Measurements from ENCODE around the gene SVEP1.

DNA sequence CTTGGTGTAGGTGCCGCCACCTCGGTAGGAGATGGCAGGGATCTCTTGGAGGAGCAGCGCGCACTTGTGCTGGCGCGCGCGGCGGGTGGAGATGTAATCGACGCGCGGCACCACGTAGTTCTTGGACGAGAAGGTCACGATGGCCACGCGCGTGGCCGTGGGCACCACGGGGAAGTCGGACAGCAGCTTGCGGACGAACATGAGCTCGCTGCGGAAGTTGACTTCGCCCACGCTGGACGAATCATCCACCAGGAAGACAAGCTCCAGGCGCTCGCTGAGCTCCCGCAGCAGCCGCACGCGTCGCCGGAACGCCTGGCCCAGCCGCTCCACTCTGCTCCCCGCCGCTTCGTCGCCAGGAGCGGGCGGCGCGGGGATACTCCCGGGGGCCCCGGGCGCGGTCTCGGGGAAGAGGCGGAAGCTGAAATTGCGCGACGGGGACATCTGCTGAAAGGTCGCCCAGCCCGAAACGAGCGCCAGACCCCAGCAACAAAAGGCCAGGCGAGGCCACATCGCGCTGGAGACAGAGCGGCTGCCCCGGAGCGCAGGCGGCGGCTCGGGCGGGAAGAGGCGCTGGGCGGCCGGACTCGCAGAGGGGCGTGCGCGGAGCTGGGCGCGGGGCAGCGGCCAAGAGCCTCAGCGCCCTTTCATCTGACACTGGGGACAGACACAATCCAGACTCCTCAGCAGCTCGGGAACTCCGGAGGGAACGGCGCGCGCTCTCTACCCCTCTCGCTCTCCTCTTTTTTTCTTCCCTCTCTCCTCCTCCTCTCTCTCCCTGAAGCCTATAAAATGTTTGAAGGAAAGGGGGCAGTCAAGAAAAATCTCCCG is at the start of gene SVEP1:
- TF ChIP-seq, protein P1, sequence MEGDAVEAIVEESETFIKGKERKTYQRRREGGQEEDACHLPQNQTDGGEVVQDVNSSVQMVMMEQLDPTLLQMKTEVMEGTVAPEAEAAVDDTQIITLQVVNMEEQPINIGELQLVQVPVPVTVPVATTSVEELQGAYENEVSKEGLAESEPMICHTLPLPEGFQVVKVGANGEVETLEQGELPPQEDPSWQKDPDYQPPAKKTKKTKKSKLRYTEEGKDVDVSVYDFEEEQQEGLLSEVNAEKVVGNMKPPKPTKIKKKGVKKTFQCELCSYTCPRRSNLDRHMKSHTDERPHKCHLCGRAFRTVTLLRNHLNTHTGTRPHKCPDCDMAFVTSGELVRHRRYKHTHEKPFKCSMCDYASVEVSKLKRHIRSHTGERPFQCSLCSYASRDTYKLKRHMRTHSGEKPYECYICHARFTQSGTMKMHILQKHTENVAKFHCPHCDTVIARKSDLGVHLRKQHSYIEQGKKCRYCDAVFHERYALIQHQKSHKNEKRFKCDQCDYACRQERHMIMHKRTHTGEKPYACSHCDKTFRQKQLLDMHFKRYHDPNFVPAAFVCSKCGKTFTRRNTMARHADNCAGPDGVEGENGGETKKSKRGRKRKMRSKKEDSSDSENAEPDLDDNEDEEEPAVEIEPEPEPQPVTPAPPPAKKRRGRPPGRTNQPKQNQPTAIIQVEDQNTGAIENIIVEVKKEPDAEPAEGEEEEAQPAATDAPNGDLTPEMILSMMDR (IDR thresholded peaks at IDR 0.05; ENCODE audit: borderline replicate concordance, extremely low read depth, low read length, poor library complexity, severe bottlenecking): no peak
- TF ChIP-seq EZH2 (IDR thresholded peaks at IDR 0.05; ENCODE audit: borderline replicate concordance, low read depth, low read length, severe bottlenecking): no peak
